ENCODE measurements around the gene ATP6V1B1.

DNA sequence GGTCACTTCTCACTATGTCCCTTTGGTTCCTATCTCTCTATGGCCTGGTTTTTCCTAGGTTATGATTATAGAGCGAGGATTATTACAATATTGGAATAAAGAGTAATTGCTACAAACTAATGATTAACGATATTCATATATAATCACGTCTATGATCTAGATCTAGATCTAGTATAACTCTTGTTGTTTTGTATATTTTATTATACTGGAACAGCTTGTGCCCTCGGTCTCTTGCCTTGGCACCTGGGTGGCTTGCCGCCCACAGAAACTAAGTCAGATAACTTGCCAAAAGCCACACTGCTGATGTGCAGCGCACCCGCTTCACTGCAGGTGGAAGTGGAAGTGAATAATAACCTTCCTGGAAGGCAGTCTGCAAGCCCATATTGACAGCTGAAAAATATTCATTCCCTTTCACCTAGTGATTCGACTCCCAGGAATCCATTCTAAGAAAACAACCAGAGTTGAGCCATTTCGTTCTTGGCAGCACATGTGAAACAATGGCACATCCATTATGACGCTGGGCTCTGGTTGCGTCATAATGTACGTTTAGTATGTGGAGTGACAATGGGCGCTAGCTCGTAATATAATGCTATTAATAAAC, 42.0 kb downstream of the ATP6V1B1 start:
- TF ChIP-seq, protein P1, sequence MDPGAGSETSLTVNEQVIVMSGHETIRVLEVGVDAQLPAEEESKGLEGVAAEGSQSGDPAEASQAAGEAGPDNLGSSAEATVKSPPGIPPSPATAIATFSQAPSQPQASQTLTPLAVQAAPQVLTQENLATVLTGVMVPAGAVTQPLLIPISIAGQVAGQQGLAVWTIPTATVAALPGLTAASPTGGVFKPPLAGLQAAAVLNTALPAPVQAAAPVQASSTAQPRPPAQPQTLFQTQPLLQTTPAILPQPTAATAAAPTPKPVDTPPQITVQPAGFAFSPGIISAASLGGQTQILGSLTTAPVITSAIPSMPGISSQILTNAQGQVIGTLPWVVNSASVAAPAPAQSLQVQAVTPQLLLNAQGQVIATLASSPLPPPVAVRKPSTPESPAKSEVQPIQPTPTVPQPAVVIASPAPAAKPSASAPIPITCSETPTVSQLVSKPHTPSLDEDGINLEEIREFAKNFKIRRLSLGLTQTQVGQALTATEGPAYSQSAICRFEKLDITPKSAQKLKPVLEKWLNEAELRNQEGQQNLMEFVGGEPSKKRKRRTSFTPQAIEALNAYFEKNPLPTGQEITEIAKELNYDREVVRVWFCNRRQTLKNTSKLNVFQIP (CRISPR knock-in tag; IDR thresholded peaks at IDR 0.05; ENCODE audit: borderline replicate concordance, low read depth) = no peak
- no peak for TF ChIP-seq ZC3H10 (CRISPR knock-in tag; IDR thresholded peaks at IDR 0.05)
- TF ChIP-seq, protein P2, sequence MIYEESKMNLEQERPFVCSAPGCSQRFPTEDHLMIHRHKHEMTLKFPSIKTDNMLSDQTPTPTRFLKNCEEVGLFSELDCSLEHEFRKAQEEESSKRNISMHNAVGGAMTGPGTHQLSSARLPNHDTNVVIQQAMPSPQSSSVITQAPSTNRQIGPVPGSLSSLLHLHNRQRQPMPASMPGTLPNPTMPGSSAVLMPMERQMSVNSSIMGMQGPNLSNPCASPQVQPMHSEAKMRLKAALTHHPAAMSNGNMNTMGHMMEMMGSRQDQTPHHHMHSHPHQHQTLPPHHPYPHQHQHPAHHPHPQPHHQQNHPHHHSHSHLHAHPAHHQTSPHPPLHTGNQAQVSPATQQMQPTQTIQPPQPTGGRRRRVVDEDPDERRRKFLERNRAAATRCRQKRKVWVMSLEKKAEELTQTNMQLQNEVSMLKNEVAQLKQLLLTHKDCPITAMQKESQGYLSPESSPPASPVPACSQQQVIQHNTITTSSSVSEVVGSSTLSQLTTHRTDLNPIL (CRISPR knock-in tag; IDR thresholded peaks at IDR 0.05; ENCODE audit: low read depth) = no peak
- TF ChIP-seq SNAI2 (CRISPR knock-in tag; IDR thresholded peaks at IDR 0.05) = no peak
- TF ChIP-seq ISL1 (CRISPR knock-in tag; IDR thresholded peaks at IDR 0.05) = no peak
- TF ChIP-seq ARNTL (CRISPR knock-in tag; IDR thresholded peaks at IDR 0.05; ENCODE audit: borderline replicate concordance, low read depth) = no peak
- TF ChIP-seq, protein P3, sequence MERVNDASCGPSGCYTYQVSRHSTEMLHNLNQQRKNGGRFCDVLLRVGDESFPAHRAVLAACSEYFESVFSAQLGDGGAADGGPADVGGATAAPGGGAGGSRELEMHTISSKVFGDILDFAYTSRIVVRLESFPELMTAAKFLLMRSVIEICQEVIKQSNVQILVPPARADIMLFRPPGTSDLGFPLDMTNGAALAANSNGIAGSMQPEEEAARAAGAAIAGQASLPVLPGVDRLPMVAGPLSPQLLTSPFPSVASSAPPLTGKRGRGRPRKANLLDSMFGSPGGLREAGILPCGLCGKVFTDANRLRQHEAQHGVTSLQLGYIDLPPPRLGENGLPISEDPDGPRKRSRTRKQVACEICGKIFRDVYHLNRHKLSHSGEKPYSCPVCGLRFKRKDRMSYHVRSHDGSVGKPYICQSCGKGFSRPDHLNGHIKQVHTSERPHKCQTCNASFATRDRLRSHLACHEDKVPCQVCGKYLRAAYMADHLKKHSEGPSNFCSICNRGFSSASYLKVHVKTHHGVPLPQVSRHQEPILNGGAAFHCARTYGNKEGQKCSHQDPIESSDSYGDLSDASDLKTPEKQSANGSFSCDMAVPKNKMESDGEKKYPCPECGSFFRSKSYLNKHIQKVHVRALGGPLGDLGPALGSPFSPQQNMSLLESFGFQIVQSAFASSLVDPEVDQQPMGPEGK (CRISPR knock-in tag; IDR thresholded peaks at IDR 0.05; ENCODE audit: borderline replicate concordance) = no peak
- TF ChIP-seq, protein P4, sequence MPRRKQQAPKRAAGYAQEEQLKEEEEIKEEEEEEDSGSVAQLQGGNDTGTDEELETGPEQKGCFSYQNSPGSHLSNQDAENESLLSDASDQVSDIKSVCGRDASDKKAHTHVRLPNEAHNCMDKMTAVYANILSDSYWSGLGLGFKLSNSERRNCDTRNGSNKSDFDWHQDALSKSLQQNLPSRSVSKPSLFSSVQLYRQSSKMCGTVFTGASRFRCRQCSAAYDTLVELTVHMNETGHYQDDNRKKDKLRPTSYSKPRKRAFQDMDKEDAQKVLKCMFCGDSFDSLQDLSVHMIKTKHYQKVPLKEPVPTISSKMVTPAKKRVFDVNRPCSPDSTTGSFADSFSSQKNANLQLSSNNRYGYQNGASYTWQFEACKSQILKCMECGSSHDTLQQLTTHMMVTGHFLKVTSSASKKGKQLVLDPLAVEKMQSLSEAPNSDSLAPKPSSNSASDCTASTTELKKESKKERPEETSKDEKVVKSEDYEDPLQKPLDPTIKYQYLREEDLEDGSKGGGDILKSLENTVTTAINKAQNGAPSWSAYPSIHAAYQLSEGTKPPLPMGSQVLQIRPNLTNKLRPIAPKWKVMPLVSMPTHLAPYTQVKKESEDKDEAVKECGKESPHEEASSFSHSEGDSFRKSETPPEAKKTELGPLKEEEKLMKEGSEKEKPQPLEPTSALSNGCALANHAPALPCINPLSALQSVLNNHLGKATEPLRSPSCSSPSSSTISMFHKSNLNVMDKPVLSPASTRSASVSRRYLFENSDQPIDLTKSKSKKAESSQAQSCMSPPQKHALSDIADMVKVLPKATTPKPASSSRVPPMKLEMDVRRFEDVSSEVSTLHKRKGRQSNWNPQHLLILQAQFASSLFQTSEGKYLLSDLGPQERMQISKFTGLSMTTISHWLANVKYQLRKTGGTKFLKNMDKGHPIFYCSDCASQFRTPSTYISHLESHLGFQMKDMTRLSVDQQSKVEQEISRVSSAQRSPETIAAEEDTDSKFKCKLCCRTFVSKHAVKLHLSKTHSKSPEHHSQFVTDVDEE (CRISPR knock-in tag; IDR thresholded peaks at IDR 0.05) = no peak
- no peak for TF ChIP-seq TCF4 (CRISPR knock-in tag; IDR thresholded peaks at IDR 0.05; ENCODE audit: borderline replicate concordance)
- TF ChIP-seq ZNF8 (CRISPR knock-in tag; IDR thresholded peaks at IDR 0.05) = no peak
- TF ChIP-seq OSR1 (CRISPR knock-in tag; IDR thresholded peaks at IDR 0.05) = no peak
- TF ChIP-seq CSRNP3 (CRISPR knock-in tag; IDR thresholded peaks at IDR 0.05) = no peak
- no peak for TF ChIP-seq ZNF70 (CRISPR knock-in tag; IDR thresholded peaks at IDR 0.05)
